ENCODE measurements around the gene TM4SF4. TPM values are rescaled to one million over a fixed set of nuclear protein-coding genes. Genes with fewer than 3 reads are reported as not detected.

TM4SF4 gene
- total and polyA plus RNA-seq, 2 experiments from 2014 or later: not detected

DNA sequence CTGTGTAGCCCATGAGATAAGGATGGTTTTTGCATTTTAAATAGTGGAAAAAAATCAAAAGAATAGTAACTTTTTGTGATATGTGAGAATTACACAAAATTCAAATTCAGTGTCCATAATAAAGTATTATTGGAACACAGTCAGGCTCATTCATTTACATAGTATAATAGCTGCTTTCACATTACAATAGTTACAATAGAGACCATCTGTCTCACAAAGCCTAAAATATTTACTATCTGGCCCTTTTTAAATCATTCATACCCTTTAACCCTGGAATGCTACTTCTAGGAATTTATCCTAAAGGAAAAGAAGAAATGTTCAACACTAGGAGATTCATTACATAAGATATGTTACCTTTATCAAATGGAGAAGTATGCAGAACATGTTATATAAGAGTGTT is 35.5 kb upstream of the TM4SF4 start (continued):
- TF ChIP-seq, protein P1, sequence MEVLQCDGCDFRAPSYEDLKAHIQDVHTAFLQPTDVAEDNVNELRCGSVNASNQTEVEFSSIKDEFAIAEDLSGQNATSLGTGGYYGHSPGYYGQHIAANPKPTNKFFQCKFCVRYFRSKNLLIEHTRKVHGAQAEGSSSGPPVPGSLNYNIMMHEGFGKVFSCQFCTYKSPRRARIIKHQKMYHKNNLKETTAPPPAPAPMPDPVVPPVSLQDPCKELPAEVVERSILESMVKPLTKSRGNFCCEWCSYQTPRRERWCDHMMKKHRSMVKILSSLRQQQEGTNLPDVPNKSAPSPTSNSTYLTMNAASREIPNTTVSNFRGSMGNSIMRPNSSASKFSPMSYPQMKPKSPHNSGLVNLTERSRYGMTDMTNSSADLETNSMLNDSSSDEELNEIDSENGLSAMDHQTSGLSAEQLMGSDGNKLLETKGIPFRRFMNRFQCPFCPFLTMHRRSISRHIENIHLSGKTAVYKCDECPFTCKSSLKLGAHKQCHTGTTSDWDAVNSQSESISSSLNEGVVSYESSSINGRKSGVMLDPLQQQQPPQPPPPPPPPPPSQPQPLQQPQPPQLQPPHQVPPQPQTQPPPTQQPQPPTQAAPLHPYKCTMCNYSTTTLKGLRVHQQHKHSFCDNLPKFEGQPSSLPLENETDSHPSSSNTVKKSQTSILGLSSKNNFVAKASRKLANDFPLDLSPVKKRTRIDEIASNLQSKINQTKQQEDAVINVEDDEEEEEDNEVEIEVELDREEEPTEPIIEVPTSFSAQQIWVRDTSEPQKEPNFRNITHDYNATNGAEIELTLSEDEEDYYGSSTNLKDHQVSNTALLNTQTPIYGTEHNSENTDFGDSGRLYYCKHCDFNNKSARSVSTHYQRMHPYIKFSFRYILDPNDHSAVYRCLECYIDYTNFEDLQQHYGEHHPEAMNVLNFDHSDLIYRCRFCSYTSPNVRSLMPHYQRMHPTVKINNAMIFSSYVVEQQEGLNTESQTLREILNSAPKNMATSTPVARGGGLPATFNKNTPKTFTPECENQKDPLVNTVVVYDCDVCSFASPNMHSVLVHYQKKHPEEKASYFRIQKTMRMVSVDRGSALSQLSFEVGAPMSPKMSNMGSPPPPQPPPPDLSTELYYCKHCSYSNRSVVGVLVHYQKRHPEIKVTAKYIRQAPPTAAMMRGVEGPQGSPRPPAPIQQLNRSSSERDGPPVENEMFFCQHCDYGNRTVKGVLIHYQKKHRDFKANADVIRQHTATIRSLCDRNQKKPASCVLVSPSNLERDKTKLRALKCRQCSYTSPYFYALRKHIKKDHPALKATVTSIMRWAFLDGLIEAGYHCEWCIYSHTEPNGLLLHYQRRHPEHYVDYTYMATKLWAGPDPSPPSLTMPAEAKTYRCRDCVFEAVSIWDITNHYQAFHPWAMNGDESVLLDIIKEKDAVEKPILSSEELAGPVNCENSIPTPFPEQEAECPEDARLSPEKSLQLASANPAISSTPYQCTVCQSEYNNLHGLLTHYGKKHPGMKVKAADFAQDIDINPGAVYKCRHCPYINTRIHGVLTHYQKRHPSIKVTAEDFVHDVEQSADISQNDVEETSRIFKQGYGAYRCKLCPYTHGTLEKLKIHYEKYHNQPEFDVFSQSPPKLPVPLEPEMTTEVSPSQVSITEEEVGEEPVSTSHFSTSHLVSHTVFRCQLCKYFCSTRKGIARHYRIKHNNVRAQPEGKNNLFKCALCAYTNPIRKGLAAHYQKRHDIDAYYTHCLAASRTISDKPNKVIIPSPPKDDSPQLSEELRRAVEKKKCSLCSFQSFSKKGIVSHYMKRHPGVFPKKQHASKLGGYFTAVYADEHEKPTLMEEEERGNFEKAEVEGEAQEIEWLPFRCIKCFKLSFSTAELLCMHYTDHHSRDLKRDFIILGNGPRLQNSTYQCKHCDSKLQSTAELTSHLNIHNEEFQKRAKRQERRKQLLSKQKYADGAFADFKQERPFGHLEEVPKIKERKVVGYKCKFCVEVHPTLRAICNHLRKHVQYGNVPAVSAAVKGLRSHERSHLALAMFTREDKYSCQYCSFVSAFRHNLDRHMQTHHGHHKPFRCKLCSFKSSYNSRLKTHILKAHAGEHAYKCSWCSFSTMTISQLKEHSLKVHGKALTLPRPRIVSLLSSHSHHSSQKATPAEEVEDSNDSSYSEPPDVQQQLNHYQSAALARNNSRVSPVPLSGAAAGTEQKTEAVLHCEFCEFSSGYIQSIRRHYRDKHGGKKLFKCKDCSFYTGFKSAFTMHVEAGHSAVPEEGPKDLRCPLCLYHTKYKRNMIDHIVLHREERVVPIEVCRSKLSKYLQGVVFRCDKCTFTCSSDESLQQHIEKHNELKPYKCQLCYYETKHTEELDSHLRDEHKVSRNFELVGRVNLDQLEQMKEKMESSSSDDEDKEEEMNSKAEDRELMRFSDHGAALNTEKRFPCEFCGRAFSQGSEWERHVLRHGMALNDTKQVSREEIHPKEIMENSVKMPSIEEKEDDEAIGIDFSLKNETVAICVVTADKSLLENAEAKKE (CRISPR knock-in tag; IDR thresholded peaks at IDR 0.05): no peak
- TF ChIP-seq NANOG (IDR thresholded peaks at IDR 0.05; ENCODE audit: borderline replicate concordance): no peak
- TF ChIP-seq ZNF114 (CRISPR knock-in tag; IDR thresholded peaks at IDR 0.05): no peak
- no peak for TF ChIP-seq ZNF331 (CRISPR knock-in tag; IDR thresholded peaks at IDR 0.05; ENCODE audit: low read depth)
- TF ChIP-seq CTCF (conservative IDR thresholded peaks at IDR 0.05; ENCODE audit: low read depth in 2 of 2): no peak
- no peak for TF ChIP-seq STAT1 (IDR thresholded peaks at IDR 0.05; ENCODE audit: unreplicated experiment)
- TF ChIP-seq EZH2phosphoT487 (IDR thresholded peaks at IDR 0.05; ENCODE audit: unreplicated experiment): no peak

DNA sequence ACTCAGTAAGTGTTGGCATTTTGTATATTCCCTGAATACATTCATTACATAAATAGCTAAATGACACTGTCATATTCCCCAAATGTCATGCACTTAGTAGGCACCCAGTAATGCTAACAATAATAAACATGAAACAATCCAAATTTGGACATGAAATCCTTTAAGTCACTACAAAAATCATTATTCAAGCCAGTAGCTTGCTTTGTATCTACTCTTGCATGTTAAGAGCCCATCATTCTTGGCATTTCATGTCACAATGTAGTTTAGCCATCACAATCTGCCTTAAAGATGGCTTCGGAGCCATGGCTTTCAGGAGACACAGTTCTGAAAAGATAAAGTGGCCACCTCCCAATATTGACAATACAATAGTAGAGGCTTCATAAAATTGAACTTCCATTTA is 32.9 kb upstream of the TM4SF4 start:
- H4K20me1 ChIP-seq (replicated peaks; ENCODE audit: insufficient read depth): no peaks in the 10 kb centered on the region
- no peak overlapping the region for H3K4me2 ChIP-seq
- H3F3A ChIP-seq (replicated peaks; ENCODE audit: low read depth): no peaks in the 10 kb centered on the region
- Mint-ChIP-seq H3K36me3 (ENCODE audit: low read depth) (0 out of 3 replicates have a peak, but pooled peaks cover 2% of the 10 kb centered on the region), H3K4me3 (no peak overlapping the region), H3K27ac (no peak overlapping the region), H3K9me3 (peaks cover 13% of the 10 kb centered on the region), H3K27me3 (ENCODE audit: insufficient read depth, low read depth, poor library complexity) (no peaks in the 10 kb centered on the region), H3K4me1 (peaks cover 4% of the 10 kb centered on the region; the same call in 2 of the 3 replicates)
- no peaks in the 10 kb centered on the region for H3K36me3 ChIP-seq (ENCODE audit: insufficient read depth)
- H3K79me2 ChIP-seq (replicated peaks; ENCODE audit: insufficient read depth): no peaks in the 10 kb centered on the region
- H3K9me2 ChIP-seq (ENCODE audit: insufficient read depth): 0 out of 2 replicates have a peak, but pooled peaks cover 7% of the 10 kb centered on the region
- H3K27ac ChIP-seq (ENCODE audit: low read depth): no peak overlapping the region
- no peaks in the 10 kb centered on the region for H3K27me3 ChIP-seq (ENCODE audit: insufficient read depth)
- DNase-seq (ENCODE audit: low spot score) (no peak), ATAC-seq (no peak)
- H3K4me3 ChIP-seq: no peak overlapping the region
- no peaks in the 10 kb centered on the region for H3K4me1 ChIP-seq (ENCODE audit: insufficient read depth)
- no peak overlapping the region for H2AFZ ChIP-seq
- TF ChIP-seq, protein P2, sequence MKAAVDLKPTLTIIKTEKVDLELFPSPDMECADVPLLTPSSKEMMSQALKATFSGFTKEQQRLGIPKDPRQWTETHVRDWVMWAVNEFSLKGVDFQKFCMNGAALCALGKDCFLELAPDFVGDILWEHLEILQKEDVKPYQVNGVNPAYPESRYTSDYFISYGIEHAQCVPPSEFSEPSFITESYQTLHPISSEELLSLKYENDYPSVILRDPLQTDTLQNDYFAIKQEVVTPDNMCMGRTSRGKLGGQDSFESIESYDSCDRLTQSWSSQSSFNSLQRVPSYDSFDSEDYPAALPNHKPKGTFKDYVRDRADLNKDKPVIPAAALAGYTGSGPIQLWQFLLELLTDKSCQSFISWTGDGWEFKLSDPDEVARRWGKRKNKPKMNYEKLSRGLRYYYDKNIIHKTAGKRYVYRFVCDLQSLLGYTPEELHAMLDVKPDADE (IDR thresholded peaks at IDR 0.05): no peak
- no peak for TF ChIP-seq CTCF (conservative IDR thresholded peaks at IDR 0.05; ENCODE audit: low read depth in 2 of 2)
- no peak for TF ChIP-seq EZH2phosphoT487 (IDR thresholded peaks at IDR 0.05; ENCODE audit: unreplicated experiment)
- no peak for TF ChIP-seq POLR2AphosphoS5 (IDR thresholded peaks at IDR 0.05; ENCODE audit: low read depth)
- TF ChIP-seq CREB1 (CRISPR knock-in tag; IDR thresholded peaks at IDR 0.05; ENCODE audit: low read depth): no peak

Measured in GM23338 (cell line).